PC-9 (cell line): ENCODE measurements around the gene MAPKAP1. TPM values are rescaled to one million over a fixed set of nuclear protein-coding genes. Genes with fewer than 3 reads are reported as not detected.
"Not testable (repeated sequence)": the region's sequence is repeated elsewhere in the genome, so short reads cannot be mapped to it uniquely, and the experiment has no call there.

Source experiments
- BruUV-seq: library from RNA; stranded (reverse); fragments of 400-500 nt; replicated peaks from 2 replicates; lab custom pipeline; 2021; lab: Mats Ljungman, UMichigan
- CTCF ChIA-PET: fragments of 300-600 bp; sonication (Branson Sonifier 250); formaldehyde crosslinking; loops from one replicate; lab custom pipeline; 2022; ENCODE audit warnings: antibody characterized with exemption; lab: Charles Lee
- POLR2A ChIA-PET: fragments of 300-600 bp; sonication (Branson Sonifier 250); formaldehyde crosslinking; loops from one replicate; lab custom pipeline; 2022; ENCODE audit warnings: antibody characterized with exemption; ENCODE audit not compliant: unreplicated experiment; lab: Charles Lee
- DNase-seq, 2 experiments: peaks; one replicate each; pipeline versions ENCODE4 v3.0.0 to v3.0.0-alpha.2; 2015 to 2022; ENCODE audit warnings: mixed read lengths in 1 of 2
- H2AFZ ChIP-seq: fragments of 200-600 bp; sonication (generic); 2 replicates; pipeline ENCODE4 v1.8.1; 2017; ENCODE audit warnings: antibody characterized with exemption
- H3F3A ChIP-seq: fragments of 200-600 bp; sonication (generic); 2 replicates; pipeline ENCODE4 v1.8.1; 2017; ENCODE audit warnings: antibody characterized with exemption, mild to moderate bottlenecking, low read depth; ENCODE audit not compliant: insufficient read depth
- H3K27ac ChIP-seq: fragments of 200-600 bp; sonication (generic); 2 replicates; pipeline ENCODE4 v1.6.1; 2016; ENCODE audit warnings: mixed run types
- H3K27me3 ChIP-seq: fragments of 200-600 bp; sonication (generic); 2 replicates; pipeline ENCODE4 v1.6.1; 2016; ENCODE audit warnings: low read depth, mixed run types; ENCODE audit not compliant: insufficient read depth
- H3K36me3 ChIP-seq: fragments of 200-600 bp; sonication (generic); 2 replicates; pipeline ENCODE4 v1.6.1; 2016; ENCODE audit warnings: low read depth, mixed run types
- H3K4me1 ChIP-seq: fragments of 200-600 bp; sonication (generic); replicated peaks from 2 replicates; pipeline ENCODE4 v1.6.1; 2016; ENCODE audit warnings: mixed run types; ENCODE audit not compliant: insufficient read depth
- H3K4me2 ChIP-seq: fragments of 200-600 bp; sonication (generic); 2 replicates; pipeline ENCODE4 v1.6.1; 2017; ENCODE audit warnings: mixed run types
- H3K4me3 ChIP-seq: fragments of 200-600 bp; sonication (generic); 2 replicates; pipeline ENCODE4 v1.6.1; 2016; ENCODE audit warnings: mixed run types
- H3K79me2 ChIP-seq: fragments of 200-600 bp; sonication (generic); 2 replicates; pipeline ENCODE4 v1.6.1; 2017; ENCODE audit warnings: low read depth, mixed run types
- H3K9me2 ChIP-seq: fragments of 200-600 bp; sonication (generic); 2 replicates; pipeline ENCODE4 v1.8.1; 2017; ENCODE audit warnings: mild to moderate bottlenecking; ENCODE audit not compliant: insufficient read depth
- H3K9me3 ChIP-seq: fragments of 200-600 bp; sonication (generic); 2 replicates; pipeline ENCODE4 v1.8.1; 2016; ENCODE audit warnings: low read depth; ENCODE audit not compliant: insufficient read depth
- H4K20me1 ChIP-seq: fragments of 200-600 bp; sonication (generic); 2 replicates; pipeline ENCODE4 v1.8.1; 2017; ENCODE audit not compliant: insufficient read depth
- EZH2 ChIP-seq: fragments of 200-600 bp; sonication (generic); IDR thresholded peaks from 2 replicates; pipeline ENCODE4 v1.8.0; 2017; ENCODE audit warnings: antibody characterized with exemption, low read depth
- intact Hi-C: fragments of 100-400 bp; cut with micrococcal nuclease; formaldehyde crosslinking; loops from one replicate; pipeline ENCODE4 v1.10.0; 2022; ENCODE audit not compliant: unreplicated experiment
- total RNA-seq: library from RNA; stranded (reverse); gene quantifications from 2 replicates; pipeline ENCODE4 v1.2.3, GENCODE V29; 2021
- TF ChIP-seq, protein P1 (sequence below): fragments of 200-600 bp; sonication (generic); conservative IDR thresholded peaks from 2 replicates; pipeline ENCODE4 v1.6.1; 2017; ENCODE audit warnings: mixed run types, antibody characterized with exemption, mild to moderate bottlenecking, moderate library complexity

Gene MAPKAP1
- total RNA-seq, 1 experiment from 2014 or later = 115 TPM

DNA sequence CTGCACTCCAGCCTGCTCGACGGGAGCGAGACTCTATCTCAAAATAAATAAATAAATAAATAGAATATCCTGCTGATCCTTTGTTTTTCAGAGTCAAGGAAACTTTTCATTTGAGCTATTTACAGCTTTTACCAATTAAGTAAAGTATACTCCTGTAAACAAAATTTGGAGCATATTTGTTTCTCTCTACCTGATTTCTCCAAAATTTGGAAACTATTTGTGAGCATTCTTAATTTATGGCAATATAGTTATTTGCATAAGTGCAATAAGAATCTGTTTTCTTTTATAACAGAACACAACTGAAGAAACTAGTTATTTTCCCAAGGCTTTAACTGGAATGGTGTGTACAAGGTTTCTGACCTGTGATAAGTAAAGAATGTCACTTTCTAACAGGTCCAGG lies 135.2 kb downstream of the MAPKAP1 start:
- BruUV-seq, POLR2A ChIA-PET, H3K27ac ChIP-seq, H3K4me2 ChIP-seq, H3K4me1 ChIP-seq, H3K9me3 ChIP-seq, DNase-seq, H4K20me1 ChIP-seq, H3K36me3 ChIP-seq, H2AFZ ChIP-seq, H3K9me2 ChIP-seq, intact Hi-C loops, CTCF ChIA-PET, H3F3A ChIP-seq, H3K79me2 ChIP-seq, H3K4me3 ChIP-seq, H3K27me3 ChIP-seq: not testable (repeated sequence)

DNA sequence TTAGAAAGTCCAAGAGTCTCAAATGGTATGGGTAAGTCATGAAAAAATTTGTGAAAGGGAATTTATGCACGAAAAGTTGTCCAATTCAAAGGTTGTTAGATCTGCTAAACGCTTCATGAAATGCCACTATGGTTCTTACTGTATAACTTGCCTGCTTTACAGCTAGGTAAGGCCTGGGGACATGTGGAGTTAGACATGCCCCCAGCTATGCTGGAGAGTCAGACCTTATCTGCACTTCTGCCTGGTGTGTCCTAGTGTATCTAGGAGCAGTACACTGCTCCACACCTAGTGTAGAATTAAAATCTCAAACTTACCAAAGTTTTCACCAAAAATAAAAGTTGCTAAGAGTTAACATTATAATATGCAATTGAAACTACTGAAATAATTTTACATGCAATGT lies 136.8 kb downstream of the MAPKAP1 start:
- H3K9me3 ChIP-seq = peaks cover 3% of the 10 kb centered on the region
- H3K27ac ChIP-seq = no peak overlapping the region
- H3F3A ChIP-seq = no peaks in the 10 kb centered on the region
- H3K4me2 ChIP-seq = no peak overlapping the region
- H3K36me3 ChIP-seq = no peaks in the 10 kb centered on the region
- H3K4me3 ChIP-seq = no peak overlapping the region
- H2AFZ ChIP-seq = no peak overlapping the region
- no peaks in the 10 kb centered on the region for H3K4me1 ChIP-seq
- intact Hi-C loops = no loop called here
- no TSS peak for BruUV-seq
- DNase-seq = no peak
- ChIA-PET CTCF (no interaction called here), POLR2A (interaction anchor here (0.6 kb wide), 1 partner anchor 56 kb away, joined by 3 read pairs; no protein-coding TSS in a partner anchor)
- no peaks in the 10 kb centered on the region; the same call in 1 of the 2 replicates for H4K20me1 ChIP-seq
- no peaks in the 10 kb centered on the region for H3K79me2 ChIP-seq
- H3K27me3 ChIP-seq = no peaks in the 10 kb centered on the region
- H3K9me2 ChIP-seq = no peaks in the 10 kb centered on the region
- no peak for TF ChIP-seq EZH2
- TF ChIP-seq, protein P1, sequence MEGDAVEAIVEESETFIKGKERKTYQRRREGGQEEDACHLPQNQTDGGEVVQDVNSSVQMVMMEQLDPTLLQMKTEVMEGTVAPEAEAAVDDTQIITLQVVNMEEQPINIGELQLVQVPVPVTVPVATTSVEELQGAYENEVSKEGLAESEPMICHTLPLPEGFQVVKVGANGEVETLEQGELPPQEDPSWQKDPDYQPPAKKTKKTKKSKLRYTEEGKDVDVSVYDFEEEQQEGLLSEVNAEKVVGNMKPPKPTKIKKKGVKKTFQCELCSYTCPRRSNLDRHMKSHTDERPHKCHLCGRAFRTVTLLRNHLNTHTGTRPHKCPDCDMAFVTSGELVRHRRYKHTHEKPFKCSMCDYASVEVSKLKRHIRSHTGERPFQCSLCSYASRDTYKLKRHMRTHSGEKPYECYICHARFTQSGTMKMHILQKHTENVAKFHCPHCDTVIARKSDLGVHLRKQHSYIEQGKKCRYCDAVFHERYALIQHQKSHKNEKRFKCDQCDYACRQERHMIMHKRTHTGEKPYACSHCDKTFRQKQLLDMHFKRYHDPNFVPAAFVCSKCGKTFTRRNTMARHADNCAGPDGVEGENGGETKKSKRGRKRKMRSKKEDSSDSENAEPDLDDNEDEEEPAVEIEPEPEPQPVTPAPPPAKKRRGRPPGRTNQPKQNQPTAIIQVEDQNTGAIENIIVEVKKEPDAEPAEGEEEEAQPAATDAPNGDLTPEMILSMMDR = no peak

DNA sequence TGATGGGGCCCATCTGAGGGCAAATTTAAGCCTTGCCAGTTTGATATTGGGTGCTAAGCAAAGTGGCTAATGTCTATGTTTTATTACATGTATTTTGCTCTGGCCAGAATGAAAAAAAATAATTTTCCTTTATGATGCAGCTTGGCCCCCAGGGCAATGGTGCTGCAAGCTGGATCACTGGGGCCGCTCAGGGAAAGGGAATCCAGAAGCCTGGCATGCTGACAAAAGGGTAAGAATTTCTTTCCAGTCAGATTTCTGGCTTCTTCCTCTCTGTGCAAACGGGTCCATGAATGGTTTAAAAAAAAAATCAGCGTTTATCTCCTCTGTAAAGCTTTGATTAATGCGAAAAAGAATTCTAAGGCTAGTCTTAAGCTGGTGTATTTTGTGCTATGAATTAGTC lies 138.4 kb downstream of the MAPKAP1 start:
- H3K9me3 ChIP-seq = peaks cover 3% of the 10 kb centered on the region
- CTCF ChIA-PET = no interaction called here
- no peaks in the 10 kb centered on the region for H3K79me2 ChIP-seq
- H3K36me3 ChIP-seq = no peaks in the 10 kb centered on the region
- intact Hi-C loops = no loop called here
- no peaks in the 10 kb centered on the region for H3K4me1 ChIP-seq
- TF ChIP-seq, protein P1 = no peak
- no peak for TF ChIP-seq EZH2
- H3K27me3 ChIP-seq = no peaks in the 10 kb centered on the region
- no peak overlapping the region for H3K4me2 ChIP-seq
- BruUV-seq = no TSS peak
- DNase-seq = no peak
- H3K4me3 ChIP-seq = no peak overlapping the region
- H4K20me1 ChIP-seq = no peaks in the 10 kb centered on the region; the same call in 1 of the 2 replicates
- no peaks in the 10 kb centered on the region for H3F3A ChIP-seq
- POLR2A ChIA-PET = no interaction called here
- H3K27ac ChIP-seq = no peak overlapping the region
- H2AFZ ChIP-seq = no peak overlapping the region
- H3K9me2 ChIP-seq = no peaks in the 10 kb centered on the region

DNA sequence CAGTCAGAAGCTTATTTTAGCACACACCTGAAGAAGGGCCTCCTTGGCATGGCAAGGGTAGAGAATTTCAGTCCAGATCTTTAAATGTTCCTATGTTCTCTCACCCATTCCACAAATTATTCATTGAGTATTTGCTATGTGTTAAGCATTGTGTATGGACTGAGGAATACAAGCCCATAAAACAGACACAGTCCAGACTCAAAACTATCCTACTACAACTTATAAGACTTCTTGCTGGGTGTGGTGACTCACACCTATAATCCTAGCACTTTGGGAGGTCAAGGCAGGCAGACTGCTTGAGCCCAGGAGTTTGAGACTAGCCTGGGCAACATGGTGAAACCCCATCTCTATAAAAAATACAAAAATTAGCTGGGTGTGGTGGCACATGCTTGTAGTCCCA lies 141.0 kb downstream of the MAPKAP1 start:
- DNase-seq, H3K79me2 ChIP-seq, H3K4me1 ChIP-seq, H3K36me3 ChIP-seq, H3K4me3 ChIP-seq, H3K27ac ChIP-seq, H3K4me2 ChIP-seq, H4K20me1 ChIP-seq, intact Hi-C loops, BruUV-seq, H2AFZ ChIP-seq, H3F3A ChIP-seq, H3K9me2 ChIP-seq, H3K27me3 ChIP-seq, H3K9me3 ChIP-seq, CTCF ChIA-PET: not testable (repeated sequence)
- POLR2A ChIA-PET = interaction anchor here (0.5 to 0.7 kb wide), 3 partner anchors 23 to 832 kb away, joined by 3 to 9 read pairs (median 3); no protein-coding TSS in a partner anchor
